Measurements from ENCODE around the gene FAM200C. TPM values are rescaled to one million over a fixed set of nuclear protein-coding genes. Genes with fewer than 3 reads are reported as not detected.

FAM200C gene
- total and polyA plus RNA-seq, 2 donors (not counting 1 experiment from before 2014, with no cell fraction given) = 4.0 to 5.3 TPM

GRCh38 chr5:160359816-160360215, 40.0 kb downstream of the FAM200C start:
- no peaks in the 10 kb centered on the region for H3K27me3 ChIP-seq (ENCODE audit: control insufficient read depth, insufficient read depth, low read length)
- H3K9me3 ChIP-seq (ENCODE audit: control insufficient read depth, insufficient read depth, low read depth, low read length) = no peaks in the 10 kb centered on the region
- no peak overlapping the region for H3K4me2 ChIP-seq (ENCODE audit: extremely low read depth, insufficient read depth, low read length)
- H2AFZ ChIP-seq (ENCODE audit: low read length) = no peak overlapping the region
- no peak overlapping the region for H3K27ac ChIP-seq (ENCODE audit: insufficient read depth, low read length)
- H3K4me1 ChIP-seq (ENCODE audit: control insufficient read depth, extremely low read depth, insufficient read depth, low read length) = peaks cover 5% of the 10 kb centered on the region
- H4K20me1 ChIP-seq (ENCODE audit: control insufficient read depth, extremely low read depth, insufficient read depth, low read length) = no peaks in the 10 kb centered on the region
- no peak overlapping the region for H3K4me3 ChIP-seq (replicated peaks in 1 of 4; ENCODE audit: control extremely low read depth in 1 of 4, insufficient read depth in 1 of 4, low read depth in 3 of 4, low read length in 4 of 4)
- TF ChIP-seq CTCF (conservative IDR thresholded peaks at IDR 0.05 in 1 of 2, IDR thresholded peaks at IDR 0.05 in 1 of 2; ENCODE audit: low read depth in 1 of 2, low read length in 2 of 2) = no peak
- no peak for TF ChIP-seq EZH2 (IDR thresholded peaks at IDR 0.05; ENCODE audit: low read length, missing control alignments)
- no peaks in the 10 kb centered on the region for H3K36me3 ChIP-seq (ENCODE audit: control insufficient read depth, insufficient read depth, low read length)
- no peak overlapping the region for H3K9ac ChIP-seq (ENCODE audit: insufficient read depth, low read length)
- H3K79me2 ChIP-seq (ENCODE audit: control insufficient read depth, insufficient read depth, low read length) = no peaks in the 10 kb centered on the region
- no peak for DNase-seq (ENCODE audit: low read depth in 2 of 2)

- no peak overlapping the region for H3K27ac ChIP-seq (ENCODE audit: insufficient read depth, low read length)
These were observed 40.6 kb downstream of the FAM200C start for GRCh38 chr5:160359242-160359641.

GRCh38 chr5:160357861-160358411, 41.9 kb downstream of the FAM200C start:
- Histone ChIP-seq H3K4me2 (ENCODE audit: extremely low read depth, insufficient read depth, low read length) (peak overlapping the region; percentile 62), H3K27me3 (ENCODE audit: control insufficient read depth, insufficient read depth, low read length) (no peaks in the 10 kb centered on the region), H3K79me2 (ENCODE audit: control insufficient read depth, insufficient read depth, low read length) (no peaks in the 10 kb centered on the region), H3K9ac (ENCODE audit: insufficient read depth, low read length) (no peak overlapping the region), H3K4me3 (replicated peaks in 1 of 4; ENCODE audit: control extremely low read depth in 1 of 4, insufficient read depth in 1 of 4, low read depth in 3 of 4, low read length in 4 of 4) (no peak overlapping the region), H2AFZ (ENCODE audit: low read length) (peak overlapping the region; percentile 91), H3K27ac (ENCODE audit: insufficient read depth, low read length) (no peak overlapping the region), H3K4me1 (ENCODE audit: control insufficient read depth, extremely low read depth, insufficient read depth, low read length) (peaks cover 5% of the 10 kb centered on the region), H3K36me3 (ENCODE audit: control insufficient read depth, insufficient read depth, low read length) (no peaks in the 10 kb centered on the region), H4K20me1 (ENCODE audit: control insufficient read depth, extremely low read depth, insufficient read depth, low read length) (no peaks in the 10 kb centered on the region), H3K9me3 (ENCODE audit: control insufficient read depth, insufficient read depth, low read depth, low read length) (no peaks in the 10 kb centered on the region)
- no peak for DNase-seq (ENCODE audit: low read depth in 2 of 2)
- TF ChIP-seq CTCF (conservative IDR thresholded peaks at IDR 0.05 in 1 of 2, IDR thresholded peaks at IDR 0.05 in 1 of 2; ENCODE audit: low read depth in 1 of 2, low read length in 2 of 2) (no peak), EZH2 (IDR thresholded peaks at IDR 0.05; ENCODE audit: low read length, missing control alignments) (no peak)

More at GRCh38 chr5:160359242-160359641, 40.6 kb downstream of the FAM200C start:
- Histone ChIP-seq H3K79me2 (ENCODE audit: control insufficient read depth, insufficient read depth, low read length) (no peaks in the 10 kb centered on the region), H4K20me1 (ENCODE audit: control insufficient read depth, extremely low read depth, insufficient read depth, low read length) (no peaks in the 10 kb centered on the region), H3K9ac (ENCODE audit: insufficient read depth, low read length) (no peak overlapping the region), H3K4me1 (ENCODE audit: control insufficient read depth, extremely low read depth, insufficient read depth, low read length) (peaks cover 5% of the 10 kb centered on the region), H3K4me3 (replicated peaks in 1 of 4; ENCODE audit: control extremely low read depth in 1 of 4, insufficient read depth in 1 of 4, low read depth in 3 of 4, low read length in 4 of 4) (no peak overlapping the region), H3K4me2 (ENCODE audit: extremely low read depth, insufficient read depth, low read length) (no peak overlapping the region), H2AFZ (ENCODE audit: low read length) (no peak overlapping the region), H3K9me3 (ENCODE audit: control insufficient read depth, insufficient read depth, low read depth, low read length) (no peaks in the 10 kb centered on the region), H3K36me3 (ENCODE audit: control insufficient read depth, insufficient read depth, low read length) (no peaks in the 10 kb centered on the region), H3K27me3 (ENCODE audit: control insufficient read depth, insufficient read depth, low read length) (no peaks in the 10 kb centered on the region)
- TF ChIP-seq EZH2 (IDR thresholded peaks at IDR 0.05; ENCODE audit: low read length, missing control alignments) (no peak), CTCF (conservative IDR thresholded peaks at IDR 0.05 in 1 of 2, IDR thresholded peaks at IDR 0.05 in 1 of 2; ENCODE audit: low read depth in 1 of 2, low read length in 2 of 2) (no peak)
- DNase-seq (ENCODE audit: low read depth in 2 of 2) = no peak

Measured in fibroblast of lung (primary cell).